ENCODE data around the gene PRKAR2B.

DNA sequence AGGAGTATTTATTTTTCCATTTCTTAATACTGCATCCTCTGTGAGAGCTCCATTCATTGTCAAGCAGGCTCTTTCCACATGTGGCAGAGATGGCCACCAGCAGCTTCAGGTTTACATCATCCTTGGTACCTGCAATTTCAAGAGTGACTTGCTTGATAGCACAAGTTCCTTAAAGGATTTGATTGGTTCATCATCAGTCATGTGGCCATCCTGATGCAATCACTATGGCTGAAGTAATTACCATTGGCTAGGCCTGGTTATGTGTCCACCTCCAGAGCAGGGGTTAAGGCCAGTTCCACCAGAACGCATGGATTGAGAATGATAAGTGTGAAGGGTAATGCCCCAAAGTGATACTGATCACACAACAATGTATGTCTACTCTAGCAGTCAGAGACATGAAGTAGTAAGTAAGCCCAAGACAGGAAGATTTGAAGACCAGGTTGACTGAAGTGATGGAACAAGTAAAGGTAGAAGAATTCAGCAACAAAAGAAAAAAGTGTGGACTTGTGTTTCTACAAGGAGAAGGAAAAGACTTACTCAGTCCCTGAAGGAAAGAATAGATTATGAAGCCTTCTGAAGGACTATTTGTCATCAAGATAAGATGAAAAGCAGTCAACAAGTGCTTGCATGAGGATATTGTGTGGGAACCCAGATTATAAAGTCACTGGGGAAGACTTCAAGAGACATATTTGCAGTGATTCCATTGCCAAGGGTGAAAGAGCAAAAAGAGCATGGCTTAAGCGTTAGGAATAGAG lies 26.4 kb upstream of the PRKAR2B start:
- TF ChIP-seq, protein P1, sequence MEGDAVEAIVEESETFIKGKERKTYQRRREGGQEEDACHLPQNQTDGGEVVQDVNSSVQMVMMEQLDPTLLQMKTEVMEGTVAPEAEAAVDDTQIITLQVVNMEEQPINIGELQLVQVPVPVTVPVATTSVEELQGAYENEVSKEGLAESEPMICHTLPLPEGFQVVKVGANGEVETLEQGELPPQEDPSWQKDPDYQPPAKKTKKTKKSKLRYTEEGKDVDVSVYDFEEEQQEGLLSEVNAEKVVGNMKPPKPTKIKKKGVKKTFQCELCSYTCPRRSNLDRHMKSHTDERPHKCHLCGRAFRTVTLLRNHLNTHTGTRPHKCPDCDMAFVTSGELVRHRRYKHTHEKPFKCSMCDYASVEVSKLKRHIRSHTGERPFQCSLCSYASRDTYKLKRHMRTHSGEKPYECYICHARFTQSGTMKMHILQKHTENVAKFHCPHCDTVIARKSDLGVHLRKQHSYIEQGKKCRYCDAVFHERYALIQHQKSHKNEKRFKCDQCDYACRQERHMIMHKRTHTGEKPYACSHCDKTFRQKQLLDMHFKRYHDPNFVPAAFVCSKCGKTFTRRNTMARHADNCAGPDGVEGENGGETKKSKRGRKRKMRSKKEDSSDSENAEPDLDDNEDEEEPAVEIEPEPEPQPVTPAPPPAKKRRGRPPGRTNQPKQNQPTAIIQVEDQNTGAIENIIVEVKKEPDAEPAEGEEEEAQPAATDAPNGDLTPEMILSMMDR (IDR thresholded peaks at IDR 0.05): no peak
- no peak for TF ChIP-seq ZFX (IDR thresholded peaks at IDR 0.05; ENCODE audit: borderline replicate concordance)
